GM19351 (cell line): ENCODE results near the gene USP2.

Experiments used
- ATAC-seq: cut with Tn5 transposase; IDR thresholded peaks from one replicate; pipeline ENCODE4 v1.9.1; 2021; ENCODE audit warnings: mild to moderate bottlenecking, moderate library complexity; ENCODE audit not compliant: unreplicated experiment

The USP2 gene

GRCh38 chr11:119332111-119332765 is 49.3 kb downstream of the USP2 start:
- no peak for ATAC-seq

GRCh38 chr11:119330237-119330636 is 51.3 kb downstream of the USP2 start:
- no peak for ATAC-seq

- no peak for ATAC-seq
Measured at GRCh38 chr11:119329320-119329719, 52.2 kb downstream of the USP2 start.

DNA sequence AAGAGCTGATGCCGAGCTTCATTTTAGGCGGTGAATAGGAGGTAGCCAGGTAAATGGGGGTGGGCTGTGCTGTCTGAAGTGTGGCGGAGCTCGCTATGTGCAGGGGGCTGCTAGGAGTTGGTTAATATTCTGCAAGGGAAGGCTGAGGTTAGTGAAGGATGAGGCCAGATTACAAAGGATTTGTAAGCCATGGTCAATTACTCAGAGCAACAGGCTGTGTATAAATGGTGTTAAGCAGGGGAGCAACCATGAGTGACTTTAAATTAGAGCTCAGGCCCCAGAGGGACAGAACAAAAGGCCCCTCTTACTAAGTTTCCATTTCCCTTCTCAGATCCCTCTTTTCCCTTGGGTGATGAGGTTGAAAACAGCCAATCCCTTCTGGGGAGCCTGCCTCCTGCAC is 57.3 kb downstream of the USP2 start:
- no peak for ATAC-seq

- ATAC-seq = no peak
Measured at GRCh38 chr11:119323532-119324033, 57.9 kb downstream of the USP2 start.

DNA sequence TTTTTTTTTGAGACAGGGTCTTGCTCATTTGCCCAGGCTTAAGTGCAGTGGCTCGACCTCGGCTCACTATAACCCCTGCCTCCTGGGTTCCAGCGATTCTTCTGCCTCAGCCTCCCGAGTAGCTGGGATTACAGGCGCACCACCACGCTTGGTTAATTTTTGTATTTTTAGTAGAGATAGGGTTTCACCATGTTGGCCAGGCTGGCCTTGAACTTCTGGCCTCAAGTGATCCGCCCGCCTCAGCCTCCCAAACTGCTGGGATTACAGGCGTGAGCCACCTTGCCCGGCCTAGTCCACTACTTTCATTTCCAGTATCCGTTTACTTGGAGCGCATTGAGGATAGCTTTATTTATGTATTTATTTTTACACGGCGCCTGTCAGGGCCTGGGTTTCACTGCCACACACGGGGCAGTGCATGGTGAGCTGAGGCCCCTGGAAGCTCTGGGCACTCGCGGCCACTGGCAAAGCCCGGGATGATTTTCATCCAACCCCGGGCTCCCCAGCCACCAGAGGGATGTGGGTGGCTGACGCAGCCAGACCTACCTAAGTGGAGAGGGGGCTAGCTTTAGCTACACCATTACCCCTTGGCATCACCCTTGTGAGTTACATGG is 58.5 kb downstream of the USP2 start:
- ATAC-seq = no peak

- no peak for ATAC-seq
Measured at GRCh38 chr11:119322360-119322739, 59.1 kb downstream of the USP2 start.

DNA sequence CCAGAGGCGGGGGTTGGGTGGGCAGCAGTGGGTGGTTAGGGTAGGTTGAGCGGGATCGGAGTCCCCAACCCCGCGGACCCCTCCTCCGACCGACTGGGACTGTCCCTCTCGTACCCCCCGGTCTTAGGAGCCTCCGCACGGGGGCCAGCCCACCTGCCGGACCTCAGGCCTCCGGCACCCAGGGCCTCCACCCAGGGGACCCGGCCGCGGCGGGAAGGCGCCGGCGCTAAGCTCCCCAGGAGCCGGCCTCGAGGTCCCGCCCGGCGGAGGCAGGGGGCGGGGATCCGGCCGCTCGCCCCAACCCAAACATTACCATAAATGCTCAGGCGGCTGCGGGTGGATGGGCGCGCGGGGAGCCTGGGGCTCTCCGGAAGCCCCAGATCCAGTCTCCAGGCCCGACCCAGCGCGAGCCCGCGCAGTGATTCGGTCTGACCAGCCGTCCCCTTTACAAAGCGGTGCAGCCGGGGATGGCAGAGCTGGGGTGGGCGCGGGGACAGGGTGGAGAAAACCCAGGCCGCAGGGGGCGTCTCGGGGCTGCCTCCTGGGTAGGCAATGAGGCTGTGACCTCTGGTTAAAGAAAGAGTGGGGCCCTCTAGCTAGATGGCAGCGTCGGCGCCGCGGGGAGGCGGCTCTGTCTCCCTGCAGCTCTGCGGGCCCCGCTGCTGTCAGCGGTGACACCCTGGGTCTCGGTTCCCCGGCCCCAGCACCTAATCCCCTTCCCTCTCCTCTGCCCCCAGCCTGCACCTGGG is 60.5 kb downstream of the USP2 start:
- ATAC-seq = peak; percentile 52

DNA sequence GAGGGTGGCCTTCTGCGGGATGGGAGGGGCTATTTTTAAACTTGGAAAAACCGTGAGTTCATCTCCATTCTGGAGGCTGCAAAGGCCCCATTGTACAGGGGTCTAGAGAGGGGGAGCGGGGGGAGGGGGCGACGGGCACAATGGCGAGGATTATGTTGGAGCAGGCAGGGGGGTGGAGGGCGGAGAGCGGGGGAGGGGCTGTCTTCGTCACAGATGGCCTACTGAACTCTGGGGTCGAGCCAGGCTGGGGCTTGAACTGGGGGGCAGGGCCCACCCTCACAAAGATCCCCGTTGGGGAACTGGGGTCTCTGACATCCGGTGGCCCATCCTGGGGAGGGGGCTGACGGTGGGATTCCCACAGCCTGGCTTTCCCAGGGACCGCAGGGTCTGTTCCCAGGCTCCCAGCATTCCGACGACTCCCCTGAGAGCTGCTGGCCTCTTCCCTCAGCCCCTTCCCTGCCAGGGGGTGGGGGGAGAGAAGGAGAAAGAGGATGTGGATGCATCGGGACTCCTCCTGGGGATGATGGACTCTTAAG is 61.2 kb downstream of the USP2 start:
- no peak for ATAC-seq

GRCh38 chr11:119319700-119320239 is 61.7 kb downstream of the USP2 start:
- ATAC-seq = no peak

GRCh38 chr11:119319136-119319699 is 62.3 kb downstream of the USP2 start:
- ATAC-seq = no peak

DNA sequence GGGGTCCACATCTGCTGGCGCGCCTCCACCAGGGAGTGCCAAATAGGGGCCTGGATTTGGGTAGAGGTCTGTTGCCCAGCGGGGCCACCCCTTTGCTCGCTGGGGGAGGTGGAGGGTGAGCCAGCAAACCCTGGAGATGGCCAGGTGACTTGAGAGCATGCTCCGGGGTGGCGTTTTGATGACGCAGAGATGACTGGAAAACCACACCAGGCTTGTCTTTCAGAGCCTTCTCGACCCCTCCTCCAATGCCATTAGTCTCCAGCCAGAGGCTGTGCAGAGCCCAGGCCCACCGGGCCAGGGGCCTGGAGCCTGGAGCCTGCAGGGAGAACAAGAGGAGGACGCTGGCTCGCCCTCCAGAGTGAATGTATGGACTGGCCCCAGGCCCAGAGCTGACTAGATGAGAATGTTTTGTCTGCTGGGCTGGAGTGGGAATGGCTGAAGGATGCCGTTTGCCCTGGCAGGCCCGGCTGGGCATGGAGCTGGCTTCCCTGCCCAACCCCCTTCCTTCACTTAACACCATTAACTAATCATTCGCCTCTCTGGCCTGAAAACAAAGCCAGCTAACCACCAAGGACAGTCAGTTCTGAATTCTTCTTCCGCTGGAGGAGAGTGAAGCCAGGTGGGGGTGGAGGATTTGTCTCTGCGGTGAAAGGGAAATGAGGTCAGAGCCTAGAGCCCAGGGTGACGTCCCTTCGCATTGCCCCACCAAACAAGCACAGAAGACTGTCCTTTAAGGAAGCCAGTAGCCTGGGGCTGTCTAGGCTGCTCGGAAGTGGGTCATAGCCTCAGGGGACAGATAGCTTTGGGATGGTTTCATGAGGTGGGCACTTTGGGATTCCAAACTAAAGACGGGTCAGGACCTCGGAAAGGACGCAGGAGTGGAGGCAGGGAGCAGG is 63.0 kb downstream of the USP2 start:
- no peak for ATAC-seq

GRCh38 chr11:119317592-119318239 is 63.8 kb downstream of the USP2 start:
- no peak for ATAC-seq

GRCh38 chr11:119316729-119317591 is 64.5 kb downstream of the USP2 start, which contains the start of gene MCAM:
MCAM (minus strand) TSS chr11:119317130; CDS start chr11:119317101, 29 bp downstream.
- no peak for ATAC-seq

DNA sequence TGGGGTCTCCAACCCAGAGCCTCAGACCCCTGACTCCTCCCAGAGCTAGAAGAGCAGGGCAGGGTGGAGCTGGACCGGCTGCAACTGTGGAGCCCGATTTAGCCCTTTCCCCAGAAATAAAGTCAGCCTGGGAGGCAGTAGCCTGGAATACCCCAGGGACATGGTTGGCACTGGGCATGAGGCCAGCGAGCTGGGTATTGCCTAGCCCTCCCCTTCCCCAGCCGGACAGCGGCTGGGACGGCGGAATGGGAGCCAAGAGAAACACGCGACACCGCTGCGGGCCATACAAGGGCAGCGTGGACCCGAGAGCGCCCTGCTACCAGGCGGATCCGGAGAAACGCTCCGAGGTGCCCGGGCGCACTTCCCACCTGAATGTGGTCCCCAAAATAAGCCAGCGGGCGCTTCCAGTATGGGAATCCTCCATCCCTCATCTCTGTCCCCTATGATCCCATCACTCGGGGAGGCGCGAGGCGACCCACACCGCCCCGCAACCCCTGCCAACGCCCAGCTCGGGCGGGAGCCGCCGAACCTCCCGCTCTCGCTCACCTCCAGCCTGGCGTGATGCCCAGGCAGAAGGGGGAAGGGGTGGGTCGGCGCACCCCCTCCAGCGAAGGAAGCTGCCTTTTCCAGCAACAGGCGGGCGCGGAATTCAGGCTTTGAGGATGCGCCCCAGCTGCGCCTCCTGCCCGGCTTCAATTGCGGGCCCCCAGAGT is 65.3 kb downstream of the USP2 start:
- no peak for ATAC-seq

DNA sequence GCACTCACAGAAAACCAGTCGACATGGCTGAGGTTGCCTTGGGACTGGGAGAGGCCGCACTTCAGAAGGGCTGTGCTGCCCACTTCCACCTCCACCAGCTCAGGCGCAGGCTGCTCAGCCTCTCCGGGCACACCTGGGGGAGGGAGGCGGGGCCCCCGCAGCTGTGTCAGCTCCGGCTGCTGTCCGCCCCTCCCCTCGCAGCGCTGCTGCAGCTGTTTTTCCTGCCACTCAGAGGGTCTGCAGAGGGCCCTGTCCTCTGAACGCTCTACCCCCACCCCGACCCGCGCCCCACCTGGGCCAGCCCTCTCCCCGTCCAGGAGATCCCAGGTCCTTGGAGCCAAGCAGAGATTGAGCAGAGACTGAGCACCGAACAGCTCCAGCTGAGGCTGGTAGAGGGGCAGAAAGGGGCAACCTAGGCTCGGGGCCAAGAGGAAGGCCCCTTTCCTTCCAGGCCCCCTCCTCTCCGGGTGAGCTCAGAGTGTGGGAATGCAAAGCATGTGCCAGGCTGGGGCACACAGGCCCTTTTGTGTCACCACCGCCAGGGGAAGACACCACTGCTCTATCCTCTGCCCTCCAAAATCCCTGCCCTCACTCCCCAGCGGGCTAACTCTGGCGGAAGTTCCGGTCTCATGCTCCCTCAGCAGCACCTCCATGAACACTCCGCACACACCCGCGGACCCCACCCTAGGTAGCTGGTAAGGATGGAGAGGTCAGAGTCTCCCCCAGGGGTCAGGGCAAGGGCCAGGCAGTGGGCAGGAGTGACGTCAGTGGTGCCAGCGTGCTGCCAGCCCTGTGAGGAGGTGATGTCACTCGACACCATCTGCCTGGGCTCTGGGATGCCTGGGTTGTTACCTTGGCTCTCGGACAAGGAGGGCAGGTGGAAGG is 66.1 kb downstream of the USP2 start:
- no peak for ATAC-seq

GRCh38 chr11:119314726-119315125 is 66.8 kb downstream of the USP2 start:
- no peak for ATAC-seq
